ENCODE measurements around the gene AHCYL2.

The AHCYL2 gene

DNA sequence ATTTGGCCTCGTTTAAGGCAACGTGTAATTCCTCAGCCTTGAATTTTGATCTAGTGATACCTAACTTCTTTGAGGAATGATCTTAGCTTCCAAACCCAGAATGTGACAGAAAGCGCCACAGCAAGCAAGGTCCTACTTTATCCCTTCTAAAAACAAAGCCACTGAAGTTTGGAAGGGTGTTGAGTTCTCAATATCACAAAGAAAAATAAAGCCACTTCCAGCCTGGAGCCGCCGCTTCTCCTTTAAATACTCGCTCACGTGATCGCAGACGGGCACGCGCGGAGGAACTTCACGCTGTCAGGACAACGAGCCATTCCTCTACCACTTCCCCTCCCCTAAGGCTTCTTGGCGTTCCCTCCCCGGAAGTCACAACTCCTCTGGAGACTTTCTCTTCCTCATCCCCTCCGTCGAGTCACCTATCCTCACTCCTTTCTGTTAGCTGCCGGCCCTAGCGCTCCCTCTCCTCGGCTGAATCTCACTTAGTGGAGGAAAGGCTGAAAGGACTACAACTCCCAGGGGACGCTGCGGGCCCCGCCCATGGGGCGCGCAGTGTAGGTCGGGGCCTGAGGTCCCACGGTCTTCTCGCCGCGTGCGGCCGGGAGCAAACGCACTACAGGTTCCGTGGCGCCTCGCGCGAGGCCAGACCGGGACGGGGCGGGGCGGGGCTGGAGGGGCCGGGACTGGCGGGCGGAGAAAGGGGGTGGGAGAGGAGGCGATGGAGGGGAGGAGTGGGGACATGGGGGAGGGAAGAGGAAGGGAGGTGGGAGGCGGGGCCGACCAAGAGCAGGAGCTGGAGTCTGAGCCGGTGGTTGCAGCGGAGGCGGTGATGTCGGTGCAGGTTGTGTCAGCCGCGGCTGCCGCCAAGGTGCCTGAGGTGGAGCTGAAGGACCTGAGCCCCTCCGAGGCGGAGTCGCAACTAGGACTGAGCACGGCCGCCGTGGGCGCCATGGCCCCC lies at the start of gene AHCYL2:
Gene AHCYL2, plus strand, starts transcription at position 780 of the 955 bp plus-strand sequence.
- peak; percentile 96 to 99 for DNase-seq (ENCODE audit: low read depth in 2 of 2)

- no peak for DNase-seq (ENCODE audit: low read depth in 2 of 2)
Observed at GRCh38 chr7:129176916-129177710, 47.7 kb upstream of the AHCYL2 start.

DNA sequence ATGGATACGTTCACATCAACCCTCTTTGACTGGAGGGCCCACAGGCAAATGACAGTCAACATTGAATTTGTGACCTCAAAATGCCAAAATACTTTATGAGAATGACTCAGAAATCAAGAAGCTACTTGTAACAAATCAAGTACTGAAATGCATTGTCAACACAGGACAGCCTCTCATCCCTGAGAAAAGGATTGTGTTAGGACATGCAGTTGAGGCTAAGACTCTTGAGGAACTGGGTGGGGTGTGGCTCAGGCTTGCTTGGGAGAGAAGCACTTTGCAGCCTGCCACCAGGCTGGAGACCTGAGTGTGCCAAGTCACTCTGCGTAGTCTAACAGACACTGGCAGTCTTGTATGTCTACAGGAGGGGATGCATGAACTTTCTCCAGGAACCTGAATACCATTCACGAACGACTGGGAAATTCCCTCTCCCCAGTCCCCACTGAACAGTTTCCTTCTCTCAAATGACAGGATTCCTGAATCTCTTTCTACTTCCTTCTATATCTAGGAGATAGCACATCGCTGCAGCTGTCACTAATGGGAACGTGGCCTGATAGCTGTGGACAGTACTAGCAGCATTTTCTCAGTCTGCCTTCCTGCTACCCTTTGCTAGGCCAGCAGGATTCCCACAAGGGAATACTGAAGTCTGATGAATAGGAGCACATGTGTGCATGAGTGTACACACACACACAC lies 39.7 kb upstream of the AHCYL2 start:
- no peak for DNase-seq (ENCODE audit: low read depth in 2 of 2)

GRCh38 chr7:129186749-129187260 lies 38.0 kb upstream of the AHCYL2 start:
- no peak for DNase-seq (ENCODE audit: low read depth in 2 of 2)

DNA sequence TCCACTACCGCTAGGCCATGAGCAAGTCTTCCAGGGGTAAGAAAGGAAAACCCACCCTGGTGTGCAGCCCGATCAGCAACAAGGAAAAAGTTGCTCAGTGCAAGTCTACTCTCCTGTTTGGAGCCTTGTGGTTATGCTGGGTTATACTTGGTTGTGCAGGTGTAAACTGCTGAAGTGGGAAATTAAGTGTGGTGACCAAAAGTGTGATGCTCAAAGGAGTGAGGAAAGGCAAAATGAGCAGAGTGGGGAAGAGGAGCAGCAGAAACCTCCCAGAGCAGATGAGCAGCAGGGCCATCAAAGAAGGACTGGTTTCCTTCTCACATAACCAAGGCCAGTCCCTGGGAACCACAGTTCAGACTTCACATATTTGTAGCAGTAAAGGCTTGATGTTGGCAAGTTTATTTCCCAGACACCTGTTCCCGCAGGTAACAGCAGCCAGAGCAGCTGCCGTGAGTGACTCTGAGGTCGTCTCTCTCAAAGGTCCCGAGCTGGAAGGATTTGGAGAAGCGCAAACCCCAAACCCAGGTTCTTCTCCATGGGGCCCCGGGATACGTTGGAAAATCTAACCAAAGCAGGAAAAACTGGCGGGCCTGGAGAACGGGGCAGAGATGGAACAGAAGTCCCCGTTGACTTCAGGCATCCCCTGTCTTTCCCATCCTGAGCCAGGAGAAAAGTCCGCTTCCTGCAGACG lies 37.0 kb upstream of the AHCYL2 start:
- no peak for DNase-seq (ENCODE audit: low read depth in 2 of 2)

GRCh38 chr7:129188372-129188891 lies 36.4 kb upstream of the AHCYL2 start, which contains the start of gene SMO:
SMO (plus strand) TSS chr7:129188633; CDS start chr7:129189152, 519 bp downstream.
- DNase-seq (ENCODE audit: low read depth in 2 of 2), result no peak

DNA sequence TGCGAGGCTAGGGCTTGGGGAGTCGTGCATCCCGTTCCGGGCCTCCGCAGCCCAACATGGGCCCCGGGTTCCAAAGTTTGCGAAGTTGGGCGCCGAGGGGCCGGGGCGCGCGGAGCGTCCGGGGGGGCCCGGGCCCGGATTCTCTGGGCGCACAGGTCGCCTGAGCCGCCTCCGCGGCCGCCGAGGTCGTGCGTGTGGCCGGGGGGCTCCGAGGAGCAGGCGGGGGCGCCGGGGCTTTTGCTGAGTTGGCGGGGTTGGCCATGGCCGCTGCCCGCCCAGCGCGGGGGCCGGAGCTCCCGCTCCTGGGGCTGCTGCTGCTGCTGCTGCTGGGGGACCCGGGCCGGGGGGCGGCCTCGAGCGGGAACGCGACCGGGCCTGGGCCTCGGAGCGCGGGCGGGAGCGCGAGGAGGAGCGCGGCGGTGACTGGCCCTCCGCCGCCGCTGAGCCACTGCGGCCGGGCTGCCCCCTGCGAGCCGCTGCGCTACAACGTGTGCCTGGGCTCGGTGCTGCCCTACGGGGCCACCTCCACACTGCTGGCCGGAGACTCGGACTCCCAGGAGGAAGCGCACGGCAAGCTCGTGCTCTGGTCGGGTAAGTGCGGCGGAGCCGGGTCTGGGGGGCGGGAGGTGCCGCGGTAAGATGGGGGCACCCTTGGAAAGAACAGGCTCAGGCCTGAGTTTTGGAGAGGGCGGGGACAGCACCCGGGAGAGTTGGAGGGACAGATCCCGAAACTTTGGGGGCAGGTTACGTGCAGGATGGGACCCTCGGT lies 35.8 kb upstream of the AHCYL2 start:
- no peak for DNase-seq (ENCODE audit: low read depth in 2 of 2)

GRCh38 chr7:129189661-129190310 lies 35.0 kb upstream of the AHCYL2 start:
- DNase-seq (ENCODE audit: low read depth in 2 of 2), result no peak

DNA sequence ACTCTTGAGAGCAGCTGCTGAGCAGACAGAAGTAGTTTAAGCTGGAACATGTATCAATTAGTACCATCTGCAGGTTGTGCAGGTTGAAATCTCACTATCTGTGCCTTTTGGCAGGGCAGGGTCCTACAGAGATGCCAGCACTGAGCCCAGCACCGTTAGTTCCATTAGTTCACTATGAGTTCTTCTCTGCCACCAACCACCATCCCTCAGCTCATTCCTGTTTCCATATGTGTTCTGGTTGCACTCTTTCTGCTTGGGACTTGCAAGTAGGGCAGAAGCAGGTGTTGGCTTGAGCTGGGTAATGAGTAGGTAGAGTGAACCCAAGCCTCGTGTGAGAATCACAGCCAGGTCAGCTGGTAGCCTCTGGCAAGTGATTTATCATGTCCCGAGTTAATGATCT lies 33.6 kb upstream of the AHCYL2 start:
- DNase-seq (ENCODE audit: low read depth in 2 of 2), result no peak

GRCh38 chr7:129193892-129194291 lies 30.9 kb upstream of the AHCYL2 start:
- no peak for DNase-seq (ENCODE audit: low read depth in 2 of 2)

- no peak for DNase-seq (ENCODE audit: low read depth in 2 of 2)
Observed at GRCh38 chr7:129197771-129198170, 27.1 kb upstream of the AHCYL2 start.

DNA sequence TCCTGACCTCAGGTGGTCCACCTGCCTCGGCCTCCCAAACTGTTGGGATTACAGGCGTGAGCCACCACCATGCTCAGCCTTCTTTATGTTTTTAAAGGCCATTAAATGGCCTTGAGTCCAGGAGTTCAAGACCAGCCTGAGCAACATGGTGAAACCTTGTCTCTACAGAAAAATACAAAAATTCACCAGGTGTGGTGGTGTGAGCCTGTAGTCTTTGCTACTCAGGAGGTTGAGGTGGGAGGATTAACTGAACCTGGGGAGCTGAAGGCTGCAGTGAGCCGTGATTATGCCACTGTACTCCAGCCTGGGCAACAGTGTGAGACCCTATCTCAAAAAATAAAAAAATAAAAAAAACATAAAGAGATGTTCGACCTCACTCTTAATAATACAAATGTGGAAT lies 25.4 kb upstream of the AHCYL2 start:
- no peak for DNase-seq (ENCODE audit: low read depth in 2 of 2)

GRCh38 chr7:129202058-129202777 lies 22.6 kb upstream of the AHCYL2 start:
- DNase-seq (ENCODE audit: low read depth in 2 of 2), result no peak

DNA sequence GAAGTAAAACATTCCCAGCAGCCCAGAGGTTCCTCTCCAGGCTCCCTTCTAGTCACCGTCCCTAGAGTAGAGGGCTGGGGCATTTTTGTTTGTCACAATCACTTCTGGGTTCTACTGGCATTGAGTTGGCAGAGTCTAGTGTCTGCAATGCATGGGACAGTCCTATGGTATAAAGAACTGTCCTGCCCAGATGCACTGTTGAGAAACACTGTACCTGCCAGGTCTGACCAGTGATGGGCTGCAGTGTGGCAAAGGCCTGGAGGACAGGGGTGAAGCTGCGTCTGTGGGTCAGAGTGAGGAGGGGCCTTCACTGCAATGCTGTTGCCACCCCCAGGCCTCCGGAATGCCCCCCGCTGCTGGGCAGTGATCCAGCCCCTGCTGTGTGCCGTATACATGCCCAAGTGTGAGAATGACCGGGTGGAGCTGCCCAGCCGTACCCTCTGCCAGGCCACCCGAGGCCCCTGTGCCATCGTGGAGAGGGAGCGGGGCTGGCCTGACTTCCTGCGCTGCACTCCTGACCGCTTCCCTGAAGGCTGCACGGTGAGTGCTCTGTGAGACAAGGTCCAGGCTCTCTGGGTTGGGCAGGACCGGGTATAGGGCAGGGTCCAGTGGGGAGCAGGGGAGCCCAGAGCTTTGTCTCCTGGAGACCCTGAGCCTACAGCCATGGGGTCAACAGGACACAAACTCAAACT lies 21.6 kb upstream of the AHCYL2 start:
- no peak for DNase-seq (ENCODE audit: low read depth in 2 of 2)

GRCh38 chr7:129205126-129205818 lies 19.6 kb upstream of the AHCYL2 start:
- no peak for DNase-seq (ENCODE audit: low read depth in 2 of 2)

DNA sequence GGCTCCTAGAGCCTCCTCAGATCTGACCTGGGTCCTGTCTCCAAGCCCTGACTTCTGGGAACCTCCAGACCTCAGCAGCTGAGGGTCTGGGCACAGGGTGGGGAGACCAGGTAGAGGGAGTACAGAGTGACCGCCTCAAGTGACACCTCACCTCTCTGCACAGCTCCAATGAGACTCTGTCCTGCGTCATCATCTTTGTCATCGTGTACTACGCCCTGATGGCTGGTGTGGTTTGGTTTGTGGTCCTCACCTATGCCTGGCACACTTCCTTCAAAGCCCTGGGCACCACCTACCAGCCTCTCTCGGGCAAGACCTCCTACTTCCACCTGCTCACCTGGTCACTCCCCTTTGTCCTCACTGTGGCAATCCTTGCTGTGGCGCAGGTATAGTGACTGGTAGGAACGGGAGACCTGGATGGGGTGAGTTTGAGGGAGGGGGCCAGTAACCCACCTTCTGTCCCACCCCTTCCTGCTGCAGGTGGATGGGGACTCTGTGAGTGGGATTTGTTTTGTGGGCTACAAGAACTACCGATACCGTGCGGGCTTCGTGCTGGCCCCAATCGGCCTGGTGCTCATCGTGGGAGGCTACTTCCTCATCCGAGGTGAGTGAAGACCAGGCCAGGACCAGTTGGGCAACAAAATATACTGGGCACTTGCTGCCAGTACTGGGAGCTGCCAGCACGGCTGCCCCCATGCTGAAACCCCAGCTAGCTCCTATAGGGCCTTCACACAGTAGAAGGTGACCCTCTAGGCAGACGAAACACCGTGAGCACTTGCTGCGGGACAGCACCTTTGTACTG lies 18.6 kb upstream of the AHCYL2 start:
- DNase-seq (ENCODE audit: low read depth in 2 of 2), result no peak

- DNase-seq (ENCODE audit: low read depth in 2 of 2), result no peak
Observed at GRCh38 chr7:129208667-129209066, 16.2 kb upstream of the AHCYL2 start.
